Measurements from ENCODE around the gene CDH23. TPM values are rescaled to one million over a fixed set of nuclear protein-coding genes. Genes with fewer than 3 reads are reported as not detected.

The CDH23 gene
- total RNA-seq, 1 experiment from 2014 or later: not detected

DNA sequence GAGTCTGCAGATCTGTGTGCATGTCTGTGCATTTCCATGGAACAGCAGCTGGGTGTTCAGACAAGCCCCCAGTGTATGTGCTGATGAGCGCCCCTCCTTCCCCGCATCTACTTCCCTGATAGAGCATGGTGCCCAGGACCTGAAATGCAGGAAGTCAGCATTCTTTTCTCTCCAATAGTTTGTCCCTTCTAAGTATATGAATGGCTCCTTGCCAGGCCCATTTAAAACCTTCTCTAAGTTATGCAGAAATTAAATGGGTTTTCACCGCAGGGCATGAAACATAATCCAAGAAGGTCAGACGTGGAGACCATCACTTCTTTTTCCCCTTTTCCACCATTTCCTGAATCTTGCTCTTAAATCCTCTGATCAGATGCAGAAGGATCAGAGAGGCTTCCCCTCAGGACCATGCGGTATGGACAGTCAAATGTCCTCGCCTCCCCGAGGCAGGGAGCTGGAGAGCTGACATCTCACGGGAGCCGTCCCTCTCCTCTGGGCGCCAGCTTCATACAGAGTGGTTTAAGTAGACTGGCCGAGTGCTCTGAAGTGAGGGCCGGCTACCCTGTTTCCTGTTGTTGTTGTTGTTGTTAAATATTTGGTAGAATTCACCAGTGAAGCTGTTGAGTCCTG, 167.6 kb downstream of the CDH23 start:
- DNase-seq (ENCODE audit: low read depth): no peak

DNA sequence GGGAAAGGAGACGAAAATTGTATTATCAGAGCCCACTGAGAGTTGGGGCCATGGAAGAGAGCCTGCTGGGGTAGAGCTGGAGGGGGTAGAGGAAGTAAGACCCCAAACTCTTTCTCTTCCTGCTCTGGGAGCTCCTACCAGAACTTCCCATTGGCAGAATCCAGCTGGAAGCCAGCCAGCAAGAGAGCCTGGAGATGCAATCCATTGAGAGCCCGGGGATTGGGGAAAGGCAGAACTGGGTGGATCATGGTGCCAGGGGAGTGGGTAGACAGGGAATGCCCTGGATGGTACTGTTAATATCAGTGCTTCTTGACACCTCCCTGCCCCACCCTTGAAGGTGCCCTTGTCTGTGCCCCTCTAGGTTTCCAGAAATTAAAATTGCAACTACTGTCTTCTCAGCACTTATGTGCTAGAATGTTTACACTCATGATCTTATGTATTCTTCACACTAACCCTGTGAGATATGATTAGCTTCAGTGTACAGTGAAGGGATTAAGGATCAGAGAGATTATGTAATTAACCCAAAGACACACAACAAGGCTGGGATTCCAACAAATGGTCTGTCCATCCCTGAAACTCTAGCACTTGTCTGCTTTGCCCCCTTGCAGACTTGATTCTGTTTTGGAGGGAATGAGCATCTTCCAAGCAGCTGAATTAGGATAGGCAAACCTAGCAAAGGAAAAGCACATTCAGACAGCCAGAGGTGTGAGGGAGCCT, 168.7 kb downstream of the CDH23 start:
- DNase-seq (ENCODE audit: low read depth): no peak

DNA sequence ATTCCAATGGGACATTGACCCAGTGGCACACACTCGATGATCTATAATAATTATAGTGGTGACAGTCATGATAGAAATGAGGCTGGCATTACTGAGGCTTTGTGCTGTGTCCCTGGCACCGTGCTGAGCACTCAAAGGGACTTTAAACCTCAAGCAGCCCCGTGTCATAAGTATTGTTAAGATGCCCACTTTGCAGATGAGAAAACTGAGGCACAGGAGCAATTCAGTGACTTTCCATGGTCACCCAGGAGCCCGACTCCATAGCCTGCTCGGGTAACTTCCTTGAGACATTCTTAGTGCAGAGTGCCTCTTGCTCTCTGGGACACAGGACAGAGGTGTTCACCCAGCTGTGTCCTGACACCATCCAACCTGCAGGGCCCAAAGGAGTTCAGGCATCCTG, 170.3 kb downstream of the CDH23 start:
- no peak for DNase-seq (ENCODE audit: low read depth)

DNA sequence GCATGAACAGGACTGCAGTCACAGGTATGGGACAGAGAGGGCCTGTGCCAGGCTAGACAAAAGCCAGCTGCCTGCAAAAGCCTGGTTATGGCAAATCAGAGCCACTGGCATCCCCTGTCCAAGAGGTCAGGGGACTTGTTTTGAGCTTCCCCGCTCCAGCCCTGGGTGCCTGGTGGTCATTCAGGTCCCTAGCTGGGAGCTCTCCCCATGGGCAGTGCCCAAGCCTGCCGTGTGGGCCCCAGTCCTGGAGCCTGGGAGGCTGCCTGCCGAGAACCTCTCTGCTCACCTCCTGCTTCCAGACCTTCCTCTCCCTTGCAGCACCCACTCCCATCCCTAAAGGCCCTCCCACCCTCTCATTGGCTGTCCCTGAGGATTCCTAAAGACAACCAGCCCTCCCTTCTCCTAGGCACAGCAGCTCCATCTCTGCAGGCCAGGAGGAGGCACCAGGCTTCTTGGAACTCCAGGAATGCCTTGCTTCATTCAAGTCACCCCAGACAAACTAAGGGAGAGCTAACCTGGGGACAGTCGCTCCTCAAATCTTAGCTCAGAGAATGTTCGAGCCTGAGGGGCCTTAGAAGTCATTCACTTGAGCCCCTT, 172.3 kb downstream of the CDH23 start:
- DNase-seq (ENCODE audit: low read depth): no peak

DNA sequence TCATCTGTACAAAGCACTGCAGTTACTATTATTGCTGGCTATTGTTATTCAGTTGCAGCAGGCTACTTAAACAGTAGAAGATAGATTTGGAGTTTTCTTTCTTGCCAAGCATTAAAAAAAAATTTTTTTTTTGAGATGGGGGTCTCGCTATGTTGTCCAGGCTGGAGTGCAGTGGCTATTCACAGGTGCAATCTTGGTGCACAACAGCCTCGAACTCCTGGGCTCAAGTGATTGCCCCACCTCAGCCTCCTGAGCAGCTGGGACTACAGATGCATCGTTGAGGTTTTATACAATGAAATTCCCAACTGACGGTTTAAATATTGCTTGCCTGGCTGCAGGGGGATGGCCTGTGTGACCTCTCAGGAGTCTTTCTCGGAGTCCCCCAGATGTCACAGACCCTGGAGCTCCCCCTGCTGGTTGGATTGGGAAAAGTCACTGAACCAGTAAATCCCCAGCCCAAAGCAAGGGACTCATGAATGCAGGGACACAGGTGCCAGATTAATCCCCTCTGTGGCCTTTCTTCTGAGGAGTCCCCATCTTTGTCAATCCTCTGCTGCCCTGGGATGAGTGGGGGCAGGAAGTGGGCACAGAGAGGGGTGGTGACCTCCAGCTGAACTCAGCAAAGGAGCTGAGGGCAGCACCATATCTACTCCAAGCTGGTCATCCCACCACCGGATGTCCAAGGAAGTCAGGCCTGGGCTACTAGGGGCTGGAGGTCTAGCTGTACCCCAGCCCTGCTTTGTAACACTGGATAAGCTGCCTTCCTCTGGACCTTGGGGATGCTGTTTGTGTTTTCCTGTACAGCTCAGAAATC, 173.3 kb downstream of the CDH23 start:
- DNase-seq (ENCODE audit: low read depth): peak; percentile 42

DNA sequence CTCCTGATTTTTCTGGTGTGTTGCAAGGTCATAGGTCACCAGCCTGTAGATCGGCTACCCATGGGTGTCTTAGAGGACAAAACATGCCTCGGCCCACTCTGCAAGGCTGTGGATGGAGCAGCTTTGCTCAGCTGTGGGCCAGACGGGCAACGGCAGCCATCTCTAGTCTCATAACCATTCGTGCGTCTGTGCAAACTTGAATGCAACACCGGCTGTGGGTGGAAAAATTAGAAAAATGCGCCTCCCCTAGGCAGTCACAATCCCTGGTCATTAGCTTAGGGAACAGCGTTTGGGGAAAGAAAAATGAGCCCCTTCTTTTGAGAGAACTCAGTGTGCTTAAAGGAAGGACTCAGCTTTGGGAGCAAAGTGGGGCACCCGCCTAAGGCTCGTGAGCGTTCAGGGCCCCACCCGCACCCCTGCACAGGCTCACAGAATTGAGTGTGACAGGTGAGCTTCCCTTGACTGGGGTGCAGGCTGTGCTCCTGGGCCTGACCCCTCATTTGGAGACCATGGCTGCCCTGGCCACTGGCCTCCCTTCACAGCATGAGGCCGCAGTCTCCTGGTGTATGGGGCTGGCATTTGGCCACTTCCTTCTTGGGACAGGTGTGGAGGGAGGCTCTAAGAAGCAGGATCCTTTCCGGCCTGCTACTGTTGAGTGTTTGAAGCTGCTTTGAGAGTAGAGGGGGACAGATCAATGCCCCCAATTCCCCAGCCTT, 174.9 kb downstream of the CDH23 start:
- no peak for DNase-seq (ENCODE audit: low read depth)

DNA sequence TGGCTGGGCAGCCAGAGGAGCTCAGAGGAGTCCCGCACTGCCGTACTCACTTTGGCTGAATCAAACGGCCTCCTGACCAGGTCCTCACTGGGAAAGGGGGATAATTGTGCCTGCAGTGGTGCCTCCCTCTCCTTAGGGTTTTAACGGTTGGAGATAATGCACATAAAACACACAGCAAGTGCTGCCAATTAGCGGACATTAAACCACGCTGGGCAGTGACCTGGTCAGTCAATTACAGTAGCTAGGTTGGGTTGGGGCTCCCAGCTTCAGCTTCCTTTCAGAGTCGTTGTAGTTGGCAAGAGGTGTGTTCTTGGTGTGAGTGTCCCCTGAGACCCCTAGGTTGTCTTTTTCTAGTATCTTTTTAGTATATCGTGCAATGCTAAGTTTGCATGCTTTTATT, 176.2 kb downstream of the CDH23 start:
- DNase-seq (ENCODE audit: low read depth): no peak

DNA sequence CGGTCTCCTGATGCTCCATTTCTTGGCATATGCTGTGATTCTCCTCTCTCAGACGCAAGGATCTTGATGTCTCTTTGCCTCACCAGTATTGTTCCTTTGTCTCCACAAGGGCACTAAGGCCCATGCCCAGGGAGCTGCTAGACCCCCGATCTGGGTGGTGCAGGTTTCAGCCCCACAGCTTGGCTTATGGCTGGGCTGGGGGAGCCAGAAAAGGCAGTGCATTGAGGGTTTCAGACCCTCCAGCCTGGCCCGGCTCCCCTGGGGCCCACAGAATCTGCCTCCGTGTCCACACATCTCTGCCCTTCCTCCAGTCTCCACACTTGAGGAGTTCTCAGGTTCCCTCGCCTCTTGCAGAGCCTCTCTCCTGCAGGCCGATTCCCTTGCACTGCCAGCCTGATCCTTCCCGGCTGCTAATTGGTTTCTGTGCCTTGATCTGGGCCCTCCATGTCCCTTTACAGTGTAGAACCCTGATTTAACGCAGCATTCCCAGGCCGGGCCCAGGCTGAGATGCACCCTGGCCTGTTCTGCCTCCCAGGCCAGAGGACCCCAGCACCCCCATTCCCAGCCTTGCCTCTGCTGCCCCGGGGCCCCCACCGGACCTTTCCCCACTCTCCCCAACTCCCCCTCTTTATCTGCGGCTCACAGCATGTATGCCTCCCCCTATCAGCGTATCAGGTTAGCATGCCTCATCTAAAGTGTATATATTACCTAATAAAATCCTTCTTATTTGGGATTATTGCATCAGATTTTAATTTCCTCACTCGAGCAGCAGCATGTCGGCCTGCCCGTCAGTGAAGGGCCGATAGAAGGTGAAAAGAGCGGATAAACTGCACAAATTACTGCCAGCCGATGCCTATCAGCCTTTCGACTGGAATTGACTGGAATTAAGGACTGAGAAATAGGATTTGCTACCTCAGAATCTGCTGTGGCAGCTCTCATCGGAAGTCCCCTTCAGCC, 177.1 kb downstream of the CDH23 start:
- DNase-seq (ENCODE audit: low read depth): no peak

DNA sequence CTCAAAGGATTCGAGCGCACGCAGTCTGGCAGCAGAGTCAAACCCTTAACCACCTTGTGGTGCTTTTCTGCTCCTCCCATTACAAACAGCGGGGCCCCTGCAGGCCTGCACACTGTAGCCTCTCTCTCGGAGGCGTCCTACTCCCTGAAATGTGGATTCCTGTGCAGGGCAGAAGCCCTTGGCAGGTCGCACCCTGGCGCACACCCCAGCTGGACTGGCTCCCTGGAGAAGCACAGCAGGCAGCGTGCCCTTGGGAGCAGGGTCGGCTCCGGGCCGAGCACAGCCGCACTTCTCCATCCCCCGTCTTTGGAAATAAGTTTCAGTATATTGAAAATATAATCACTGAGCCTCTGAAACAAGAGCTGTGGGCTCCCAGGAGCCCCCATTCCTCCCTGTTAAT, 178.7 kb downstream of the CDH23 start:
- no peak for DNase-seq (ENCODE audit: low read depth)

DNA sequence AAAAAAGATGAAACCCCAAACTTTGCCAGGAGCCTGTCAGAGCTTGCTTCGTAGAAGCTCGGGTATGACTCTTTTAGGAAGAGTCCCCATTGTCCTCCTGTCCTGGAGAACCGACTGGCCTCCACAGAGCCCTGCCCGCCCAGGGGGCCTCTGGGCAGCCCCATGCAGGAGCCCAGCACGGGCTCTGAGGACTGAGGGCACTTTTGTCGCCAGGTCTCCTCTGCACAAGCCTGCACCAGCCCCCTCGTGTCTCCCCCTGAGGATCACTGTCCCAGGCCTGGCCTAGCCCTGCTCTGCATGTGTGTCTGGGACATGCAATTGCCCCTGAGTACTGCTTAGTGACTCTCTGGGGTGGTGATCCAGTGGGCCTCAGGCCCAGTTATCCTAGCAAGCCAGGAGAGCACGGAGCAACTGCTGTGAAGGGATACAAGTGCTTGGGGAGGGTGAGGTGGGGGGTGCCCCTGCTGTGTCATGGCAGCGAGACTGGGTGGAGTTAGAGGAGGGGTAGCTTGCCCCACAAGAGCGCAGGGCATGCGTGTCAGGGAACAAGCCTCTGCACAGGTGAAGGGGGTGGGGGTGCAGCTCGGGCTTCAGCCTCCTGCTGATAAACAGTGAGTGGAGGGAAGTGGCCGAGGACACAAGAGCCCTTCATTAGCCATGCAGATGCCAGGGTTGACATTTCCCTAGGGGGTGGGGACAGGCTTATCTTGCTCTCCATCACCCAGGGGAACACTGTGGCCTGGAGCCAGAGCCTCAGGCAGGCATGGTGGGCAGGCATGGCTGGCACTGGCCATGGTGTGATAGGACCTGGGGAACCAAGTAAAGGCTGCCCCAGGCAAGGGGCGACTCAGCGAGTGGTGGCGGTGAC, 179.4 kb downstream of the CDH23 start:
- no peak for DNase-seq (ENCODE audit: low read depth)

DNA sequence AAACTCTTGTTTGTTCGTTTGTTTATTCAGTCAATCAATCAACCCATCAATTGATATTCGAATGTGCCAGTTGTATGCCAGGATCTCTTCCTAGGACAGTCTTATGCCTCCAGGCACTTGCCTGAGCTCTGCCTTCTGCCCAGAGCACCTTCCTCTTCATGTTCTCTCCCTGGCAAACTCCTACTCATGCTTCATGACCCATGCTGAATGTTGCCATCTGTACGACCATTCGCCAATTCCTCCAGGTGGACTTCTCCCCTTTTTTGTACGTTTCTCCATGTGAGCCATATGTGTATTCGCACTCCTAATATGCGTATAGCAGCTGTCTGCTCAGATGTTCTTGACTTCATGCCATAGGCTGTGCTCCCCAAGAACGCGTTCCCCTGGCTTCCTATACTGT, 180.1 kb downstream of the CDH23 start:
- DNase-seq (ENCODE audit: low read depth): no peak

DNA sequence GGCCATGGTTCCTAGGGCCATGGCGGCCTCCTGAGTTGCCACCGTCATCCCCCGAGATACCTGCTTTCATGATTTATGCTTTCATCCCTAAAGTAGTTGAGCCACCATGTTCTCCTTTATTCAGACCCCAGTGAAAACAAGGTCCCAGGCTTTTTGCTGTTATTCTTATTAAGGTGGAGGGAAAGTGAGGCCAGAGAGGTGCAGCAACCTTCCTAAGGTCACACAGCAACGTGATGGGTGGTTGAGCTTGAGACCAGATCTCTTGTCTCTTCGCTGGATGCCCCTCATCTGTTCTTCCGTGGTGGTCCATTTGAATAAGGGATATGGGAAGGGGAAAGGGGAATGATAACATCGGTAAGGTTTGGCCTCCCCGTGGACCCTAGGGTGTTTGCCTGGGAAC, 180.6 kb downstream of the CDH23 start:
- DNase-seq (ENCODE audit: low read depth): no peak

DNA sequence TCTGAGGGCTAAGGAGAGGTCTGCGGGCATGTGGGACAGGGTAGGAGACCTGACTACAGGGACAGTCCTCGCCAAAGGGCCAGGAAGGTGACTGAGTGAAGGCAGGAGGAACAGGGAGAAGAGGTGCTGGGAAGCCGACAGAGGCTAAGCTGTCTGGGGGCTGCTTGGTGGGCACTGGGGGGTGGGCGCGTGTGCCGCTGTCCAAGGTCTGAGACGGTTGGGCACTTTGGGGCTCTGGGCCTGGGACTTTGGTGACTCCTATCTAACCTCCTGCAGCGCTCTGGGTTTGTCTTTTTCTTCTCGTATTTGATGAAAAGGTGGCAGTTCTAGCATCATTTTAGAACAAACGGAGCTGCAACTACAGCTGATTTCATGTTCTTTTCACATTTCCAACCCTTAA, 181.3 kb downstream of the CDH23 start:
- DNase-seq (ENCODE audit: low read depth): no peak

DNA sequence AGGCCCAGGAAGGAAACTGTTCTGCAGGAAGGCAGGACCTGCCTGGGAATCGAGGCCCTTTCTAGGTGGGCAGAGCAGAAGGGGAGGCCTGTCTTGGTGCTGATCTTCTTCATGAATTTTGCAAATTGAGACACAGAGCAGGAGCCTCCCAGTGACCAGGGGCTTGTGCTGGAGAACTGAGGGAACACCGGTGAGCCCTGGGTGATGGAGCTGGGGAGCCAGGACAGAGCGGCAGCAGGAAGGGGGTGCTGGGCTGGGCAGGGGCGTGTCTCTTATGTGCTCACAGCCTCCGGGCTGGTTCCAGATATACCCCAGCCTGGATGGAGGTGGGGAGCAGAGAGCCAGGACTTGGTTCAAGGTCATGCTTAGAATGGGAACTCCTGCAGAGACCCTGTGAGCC, 182.9 kb downstream of the CDH23 start:
- DNase-seq (ENCODE audit: low read depth): no peak

DNA sequence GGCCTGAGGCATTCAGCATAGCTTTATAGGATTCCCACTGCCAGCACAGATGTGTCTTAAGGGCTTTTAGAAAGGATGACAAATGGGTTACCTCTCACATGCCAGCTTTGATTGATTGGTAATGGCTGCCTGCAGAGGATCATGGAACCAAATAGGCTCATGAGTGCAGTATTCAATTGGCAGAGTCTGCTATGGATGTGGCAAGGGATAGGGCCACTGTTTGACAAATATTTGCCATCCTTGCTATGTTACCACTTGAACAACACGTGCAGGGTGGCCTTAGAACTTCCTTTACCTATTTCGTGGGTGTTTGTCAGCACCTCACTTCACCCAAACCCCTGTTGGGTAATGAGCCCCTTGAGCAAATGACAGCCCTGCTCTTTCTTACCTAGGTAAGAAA, 183.7 kb downstream of the CDH23 start:
- no peak for DNase-seq (ENCODE audit: low read depth)

DNA sequence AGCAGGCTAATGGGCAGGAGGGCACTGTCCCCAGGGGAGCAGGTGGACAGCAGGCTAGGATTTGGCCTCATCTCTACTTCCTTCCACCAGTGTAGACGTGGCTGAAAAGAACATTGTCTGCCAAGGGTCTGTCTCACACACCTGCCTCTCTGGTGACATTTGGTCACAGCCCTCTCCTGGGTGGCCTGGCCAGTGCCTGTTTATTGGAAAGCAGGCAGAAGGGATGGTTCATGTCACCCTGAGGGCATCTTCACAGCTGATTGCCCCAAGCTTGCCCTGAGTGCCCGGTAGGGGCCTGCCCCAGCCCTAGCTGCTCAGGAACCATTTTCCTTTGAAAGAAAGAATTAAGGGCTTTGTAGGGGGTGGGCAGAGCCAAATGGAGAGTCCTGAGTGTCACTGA, 184.2 kb downstream of the CDH23 start:
- no peak for DNase-seq (ENCODE audit: low read depth)

DNA sequence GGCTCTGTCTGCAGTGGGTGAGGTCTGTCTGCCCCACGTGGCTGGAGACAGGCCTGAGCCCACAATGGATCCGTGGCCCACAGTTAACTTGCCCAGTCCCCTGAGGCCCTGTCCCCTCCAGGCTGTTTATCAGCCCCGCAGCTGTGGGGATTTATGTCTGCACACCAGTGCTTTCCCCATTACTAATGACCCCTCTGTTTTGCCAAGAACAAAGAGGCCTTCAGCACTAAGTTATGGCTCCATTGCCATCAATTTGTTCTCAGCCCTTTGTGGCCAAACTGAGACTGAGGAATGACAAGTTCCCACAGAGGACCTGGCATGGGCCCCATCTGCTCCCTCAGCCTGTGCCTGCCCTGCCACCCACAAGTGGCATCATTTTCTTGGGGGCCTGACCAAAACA, 184.7 kb downstream of the CDH23 start:
- no peak for DNase-seq (ENCODE audit: low read depth)

DNA sequence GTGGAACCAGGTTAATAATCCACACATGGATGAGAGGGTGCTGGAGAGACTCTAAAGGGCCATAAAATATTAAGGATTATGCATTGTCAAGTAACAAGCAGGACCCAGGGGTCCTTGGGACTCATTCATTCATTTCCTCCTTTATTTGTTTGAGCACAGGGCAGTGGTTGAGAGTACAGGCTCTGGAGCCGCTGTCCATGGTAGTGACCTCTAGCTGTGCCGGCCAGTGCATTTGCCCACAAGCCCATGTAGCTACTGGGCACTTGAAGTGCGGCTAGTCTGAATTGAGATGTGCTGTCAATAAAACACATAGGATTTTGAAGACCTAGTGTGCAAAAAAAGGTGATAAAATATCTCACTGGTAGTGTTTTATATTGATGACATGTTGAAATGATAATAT, 185.3 kb downstream of the CDH23 start:
- DNase-seq (ENCODE audit: low read depth): peak; percentile 31

Measured in M059J (cell line).